ENCODE data around the gene ZC3H12A.
"Not testable (repeated sequence)": the region's sequence is repeated elsewhere in the genome, so short reads cannot be mapped to it uniquely, and the experiment has no call there.

ZC3H12A gene

GRCh38 chr1:37506740-37507139 lies 32.4 kb downstream of the ZC3H12A start:
- no peak for DNase-seq

GRCh38 chr1:37509181-37509580 lies 34.8 kb downstream of the ZC3H12A start:
- DNase-seq: peak; percentile 87

- DNase-seq: peak; percentile 100
Observed at GRCh38 chr1:37513795-37514349, 39.5 kb downstream of the ZC3H12A start.

- DNase-seq: peak; percentile 100
Observed at GRCh38 chr1:37514350-37515184, 40.2 kb downstream of the ZC3H12A start, which contains the start of gene MEAF6. Gene MEAF6 (minus strand): TSS chr1:37514766. CDS start chr1:37514746, 20 bp downstream.

GRCh38 chr1:37515185-37516034 lies 41.0 kb downstream of the ZC3H12A start:
- DNase-seq: peak; percentile 100

GRCh38 chr1:37517569-37517968 lies 43.2 kb downstream of the ZC3H12A start:
- DNase-seq: no peak

- not testable (repeated sequence) for DNase-seq
Observed at GRCh38 chr1:37518241-37518640, 43.9 kb downstream of the ZC3H12A start.

- not testable (repeated sequence) for DNase-seq
Observed at GRCh38 chr1:37518929-37519328, 44.5 kb downstream of the ZC3H12A start.

GRCh38 chr1:37519613-37520012 lies 45.2 kb downstream of the ZC3H12A start:
- DNase-seq: no peak

- not testable (repeated sequence) for DNase-seq
Observed at GRCh38 chr1:37529888-37530287, 55.5 kb downstream of the ZC3H12A start.

- DNase-seq: not testable (repeated sequence)
Observed at GRCh38 chr1:37532418-37533156, 58.2 kb downstream of the ZC3H12A start.

GRCh38 chr1:37533317-37534093 lies 59.1 kb downstream of the ZC3H12A start:
- no peak for DNase-seq
